GM20000 (cell line): Measurements from ENCODE around the gene PALLD.
"Not testable (repeated sequence)": the region's sequence is repeated elsewhere in the genome, so short reads cannot be mapped to it uniquely, and the experiment has no call there.

Experiments
- DNase-seq: peaks from one replicate; pipeline ENCODE4 v3.0.0; 2012; ENCODE audit warnings: low spot score
- CTCF ChIP-seq: IDR thresholded peaks from 2 replicates; pipeline ENCODE4 v1.5.1; 2012; ENCODE audit warnings: mild to moderate bottlenecking, control low read depth; ENCODE audit errors: extremely low read depth, missing control alignments

PALLD gene

DNA sequence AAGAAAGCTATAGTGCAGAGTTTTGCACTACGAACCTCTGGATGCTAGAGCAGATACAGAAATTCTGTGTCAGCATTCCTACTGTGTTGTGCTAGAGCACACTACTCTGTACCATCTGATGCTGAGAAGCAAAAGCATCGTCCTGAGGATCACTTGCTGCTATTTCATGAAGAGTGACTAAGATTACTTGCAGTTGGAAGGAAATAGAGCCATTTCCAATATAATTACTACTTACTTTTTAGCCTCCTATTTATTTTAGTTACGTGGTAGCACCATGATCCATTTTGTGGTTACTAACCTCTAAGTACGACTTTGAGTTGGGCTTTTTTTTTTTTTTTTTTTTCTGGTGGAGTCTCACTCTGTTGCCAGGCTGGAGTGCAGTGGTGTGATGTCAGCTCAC lies 226.7 kb downstream of the PALLD start:
- TF ChIP-seq CTCF, result no peak
- no peak for DNase-seq

- TF ChIP-seq CTCF, result no peak
- DNase-seq, result no peak
Observed at GRCh38 chr4:168724243-168724642, 227.4 kb downstream of the PALLD start.

DNA sequence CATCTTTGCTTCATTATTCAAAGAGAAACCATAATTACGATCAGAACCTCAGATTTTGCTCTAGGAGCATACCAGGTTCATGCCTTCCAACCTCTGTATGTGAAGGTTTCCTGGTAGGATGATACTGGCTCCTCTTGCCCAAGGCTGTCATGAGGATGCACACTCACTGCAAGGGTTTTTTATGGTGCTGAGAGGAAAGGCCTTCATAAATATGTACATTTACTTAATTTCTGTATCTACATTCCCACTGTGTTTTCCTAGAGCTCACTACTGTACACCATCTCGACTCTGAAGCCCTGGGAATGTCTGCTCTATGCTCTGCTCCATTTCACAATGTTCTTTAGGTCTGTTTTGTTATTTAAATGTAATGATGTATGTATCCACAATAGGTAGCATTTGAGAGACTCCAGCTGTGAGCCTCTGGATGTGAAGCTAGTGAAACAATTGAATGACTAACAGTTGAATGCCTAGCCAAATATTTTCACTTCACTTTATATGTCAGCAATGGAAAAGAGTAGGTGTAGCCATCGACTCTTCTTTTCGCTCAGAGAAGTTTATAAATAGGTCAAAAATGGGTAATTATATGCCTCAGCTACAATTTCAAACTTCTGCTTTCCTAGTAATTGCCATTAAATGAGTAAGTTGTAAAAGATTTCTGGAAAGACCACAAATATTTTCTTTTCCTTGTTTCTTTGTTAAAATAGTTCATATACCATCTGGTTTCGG lies 228.0 kb downstream of the PALLD start:
- DNase-seq, result no peak
- TF ChIP-seq CTCF, result no peak

GRCh38 chr4:168725930-168726329 lies 229.1 kb downstream of the PALLD start:
- no peak for DNase-seq
- no peak for TF ChIP-seq CTCF

DNA sequence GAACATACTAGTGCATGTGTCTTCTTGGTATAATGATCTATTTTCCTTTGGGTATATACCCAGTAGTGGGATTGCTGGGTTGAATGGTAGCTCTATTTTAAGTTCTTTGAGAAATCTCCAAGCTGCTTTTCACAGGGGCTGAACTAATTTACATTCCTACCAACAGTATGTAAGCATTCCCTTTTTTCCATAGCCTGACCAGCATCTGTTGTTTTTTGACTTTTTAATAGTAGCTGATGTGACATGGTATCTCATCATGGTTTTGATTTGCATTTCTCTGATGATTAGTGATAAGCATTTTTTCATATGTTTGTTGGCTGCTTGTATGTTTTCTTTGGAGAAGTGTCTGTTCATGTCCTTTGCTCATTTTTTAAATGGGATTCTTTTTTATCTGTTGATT lies 230.3 kb downstream of the PALLD start:
- DNase-seq, result not testable (repeated sequence)

- no peak for DNase-seq
- no peak for TF ChIP-seq CTCF
Observed at GRCh38 chr4:168731006-168731636, 234.3 kb downstream of the PALLD start.

DNA sequence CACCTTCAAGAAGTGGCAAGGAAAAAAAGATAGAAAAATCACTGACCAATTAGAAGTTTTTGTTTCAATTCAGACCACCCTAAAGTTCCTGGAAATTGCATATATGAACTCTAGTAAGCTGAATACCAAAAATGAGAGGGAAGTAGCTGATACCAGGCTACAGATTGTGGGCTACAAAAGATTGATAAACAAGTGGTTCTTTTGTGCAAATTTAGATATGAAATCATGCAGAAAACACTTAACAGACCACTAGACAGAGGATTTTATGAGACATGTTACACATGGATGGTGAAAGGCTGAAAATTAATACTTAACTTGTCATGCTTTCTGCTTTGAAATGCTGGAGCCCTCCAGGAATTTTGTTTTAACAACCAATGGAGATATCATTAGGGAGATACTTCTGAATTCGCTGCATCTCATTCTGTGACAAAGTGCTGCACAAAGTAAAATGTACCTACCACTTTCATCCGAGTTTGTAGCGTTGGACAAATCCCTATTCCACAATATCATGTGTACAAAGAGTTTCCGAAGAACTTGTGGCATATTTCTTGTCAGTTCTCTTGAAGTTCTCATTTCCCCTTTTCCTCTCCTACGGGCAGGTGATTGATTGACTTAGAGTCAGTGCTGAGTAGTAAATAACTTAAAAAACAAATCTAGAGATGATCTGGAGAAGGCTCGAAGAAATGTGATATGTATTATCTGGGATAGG lies 235.0 kb downstream of the PALLD start:
- no peak for TF ChIP-seq CTCF

DNA sequence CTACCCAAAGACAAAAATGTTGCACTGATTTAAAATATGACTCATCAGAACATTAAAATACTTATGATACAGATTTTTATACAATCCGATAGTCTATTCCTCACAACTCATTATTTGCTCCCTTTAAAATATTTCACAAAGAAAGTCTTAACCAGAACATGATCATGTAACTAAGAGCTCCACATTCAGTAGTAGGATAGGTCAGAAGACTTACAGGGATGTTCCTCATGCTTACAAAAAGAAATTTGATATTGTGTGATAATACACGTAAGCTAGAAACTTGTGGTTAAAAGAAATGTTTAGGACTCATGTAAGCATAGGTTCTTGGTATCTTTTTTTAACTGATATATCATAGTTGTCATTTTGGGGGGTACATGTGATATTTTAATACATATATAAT lies 235.9 kb downstream of the PALLD start:
- no peak for TF ChIP-seq CTCF
- no peak for DNase-seq

More for the DNA sequence above, 235.0 kb downstream of the PALLD start:
- no peak for DNase-seq
